ENCODE measurements around the gene JMJD8. TPM values are rescaled to one million over a fixed set of nuclear protein-coding genes. Genes with fewer than 3 reads are reported as not detected.
A peak's percentile ranks its signal among the peaks of the same experiment; 100 is the strongest.

JMJD8 gene, protein sequence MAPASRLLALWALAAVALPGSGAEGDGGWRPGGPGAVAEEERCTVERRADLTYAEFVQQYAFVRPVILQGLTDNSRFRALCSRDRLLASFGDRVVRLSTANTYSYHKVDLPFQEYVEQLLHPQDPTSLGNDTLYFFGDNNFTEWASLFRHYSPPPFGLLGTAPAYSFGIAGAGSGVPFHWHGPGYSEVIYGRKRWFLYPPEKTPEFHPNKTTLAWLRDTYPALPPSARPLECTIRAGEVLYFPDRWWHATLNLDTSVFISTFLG
- total RNA-seq = 20.2 and 22.4 TPM in 2 replicates

GRCh38 chr16:684071-684794 is at the start of gene JMJD8:
Gene JMJD8, minus strand, starts transcription at chr16:684334. Its CDS starts 15 bp downstream, at chr16:684319.
- DNase-seq (ENCODE audit: low read depth in 2 of 2) = peak; percentile 87 to 93

DNA sequence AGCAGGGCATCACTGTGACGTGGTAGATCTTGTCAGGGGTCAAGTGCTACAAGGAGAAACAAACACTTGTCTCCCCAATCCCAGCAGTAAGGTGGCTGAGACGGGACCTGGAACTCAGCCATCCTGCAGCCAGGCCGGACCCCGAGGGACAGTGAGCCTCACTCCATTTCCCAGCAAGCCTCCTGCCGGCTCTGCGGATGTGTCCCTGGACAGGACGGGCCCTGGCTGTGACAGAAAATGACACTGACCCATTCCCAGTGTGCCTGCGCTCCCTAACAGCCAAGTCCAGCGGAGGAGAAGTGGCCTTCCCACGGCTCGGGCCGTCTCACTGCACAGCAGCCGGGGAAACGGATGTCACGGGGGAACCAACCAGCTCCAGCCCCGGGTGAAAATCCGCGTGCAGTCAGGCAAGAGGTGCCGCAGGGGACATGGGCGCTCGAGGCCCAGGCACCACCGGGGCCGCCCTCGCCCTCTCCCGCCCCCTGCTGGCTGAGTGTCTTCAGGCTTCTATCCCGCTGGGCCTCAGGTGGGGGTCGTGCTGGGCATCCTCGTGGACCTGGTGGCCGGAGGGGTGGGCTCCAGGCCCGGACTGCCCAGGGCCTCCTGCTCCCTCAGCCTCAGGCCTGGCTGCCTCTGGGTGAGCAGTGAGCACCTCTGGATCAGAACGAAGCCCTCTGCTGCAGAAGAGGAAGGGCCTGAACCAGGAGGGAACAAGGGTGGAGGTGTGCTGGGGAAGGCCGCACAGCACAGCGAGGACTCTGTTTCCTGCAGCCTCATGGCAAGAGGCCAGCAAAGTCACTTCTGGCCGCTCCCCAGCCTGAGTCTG is 49.5 kb upstream of the JMJD8 start:
- DNase-seq (ENCODE audit: low read depth in 2 of 2) = no peak

- no peak for DNase-seq (ENCODE audit: low read depth in 2 of 2)
These were observed 48.8 kb upstream of the JMJD8 start for GRCh38 chr16:732936-733335.

- no peak for DNase-seq (ENCODE audit: low read depth in 2 of 2)
These were observed 48.2 kb upstream of the JMJD8 start for GRCh38 chr16:732332-732731.

DNA sequence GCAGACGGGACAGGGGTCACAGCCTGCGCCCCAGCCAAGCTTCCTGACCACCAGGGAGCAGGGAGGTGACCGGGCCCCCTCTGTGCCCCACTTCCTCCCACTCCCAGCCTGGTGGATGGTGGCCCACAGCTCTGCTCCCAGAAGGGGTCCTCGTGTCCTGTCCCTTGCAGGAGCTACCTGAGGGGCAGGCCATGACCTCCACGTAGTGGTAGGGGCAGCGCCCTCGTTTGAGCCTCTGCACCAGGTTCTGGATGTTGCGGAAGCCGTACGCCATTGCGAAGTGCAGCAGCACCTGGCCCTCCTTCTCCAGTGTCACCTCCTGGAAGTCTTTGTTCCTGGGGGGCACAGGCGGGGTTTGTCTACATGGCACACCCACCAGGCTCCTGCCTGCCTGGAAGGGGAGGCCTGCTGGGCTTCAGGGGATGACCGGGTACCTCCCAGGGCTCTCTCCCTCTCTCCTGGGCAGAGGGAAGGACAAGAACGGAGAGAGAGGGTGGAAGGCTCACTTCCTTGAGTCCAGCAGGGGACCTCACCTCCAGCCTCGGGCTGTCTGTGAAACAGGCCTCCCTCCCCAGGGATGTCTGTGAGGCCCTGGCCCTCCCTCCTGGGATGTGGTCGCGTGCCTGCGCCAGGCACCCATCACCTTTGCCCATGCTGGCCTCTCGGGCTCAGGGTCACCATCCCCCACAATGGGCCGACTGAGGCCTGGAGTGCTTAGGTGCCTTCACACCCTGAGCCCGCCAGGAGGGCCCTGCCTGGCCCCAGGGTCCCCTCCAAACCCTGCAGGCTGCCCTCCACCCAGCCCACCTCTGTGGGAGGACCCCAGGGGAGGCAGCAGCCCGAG is 46.8 kb upstream of the JMJD8 start:
- no peak for DNase-seq (ENCODE audit: low read depth in 2 of 2)

- no peak for DNase-seq (ENCODE audit: low read depth in 2 of 2)
These were observed 45.9 kb upstream of the JMJD8 start for GRCh38 chr16:729768-730665.

DNA sequence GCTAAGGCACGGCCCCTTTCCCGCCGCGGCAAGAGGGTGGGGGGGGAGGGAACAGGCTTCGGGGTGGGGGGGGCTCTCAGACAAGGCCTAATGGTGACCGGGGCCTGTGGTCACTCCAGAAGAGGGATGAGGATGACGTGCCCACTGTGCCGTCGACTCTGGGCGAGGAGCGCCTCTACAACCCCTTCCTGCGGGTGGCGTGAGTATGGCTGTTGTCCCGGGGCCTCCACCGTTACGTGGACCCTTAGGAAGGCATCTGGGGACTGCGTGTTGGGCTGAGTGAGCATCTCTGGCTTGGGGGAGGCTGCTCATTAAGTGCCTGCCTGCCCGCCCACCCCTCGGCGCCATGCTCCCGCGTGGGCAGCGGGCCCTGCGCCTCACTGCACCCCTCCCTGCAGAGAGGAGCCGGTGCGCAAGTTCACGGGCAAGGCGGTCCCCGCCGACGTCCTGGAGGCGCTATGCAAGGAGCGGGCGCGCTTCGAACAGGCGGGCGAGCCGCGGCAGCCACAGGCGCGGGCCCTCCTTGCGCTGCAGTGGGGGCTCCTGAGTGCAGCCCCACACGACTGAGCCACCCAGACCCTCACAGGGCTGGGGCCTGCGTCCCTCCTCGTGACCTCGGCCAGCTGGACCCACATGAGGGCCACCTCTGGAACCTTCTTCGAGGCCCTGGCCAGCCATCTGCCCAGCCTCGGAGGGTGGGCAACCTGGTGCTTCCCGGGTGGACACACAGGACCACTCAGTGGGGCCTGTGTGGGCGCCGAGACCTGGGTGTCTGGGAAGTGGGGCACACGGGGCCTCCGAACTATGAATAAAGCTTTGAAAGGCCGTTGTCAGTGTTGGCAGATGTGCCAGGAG is 45.0 kb upstream of the JMJD8 start:
- DNase-seq (ENCODE audit: low read depth in 2 of 2) = no peak

- peak; percentile 65 to 76 for DNase-seq (ENCODE audit: low read depth in 2 of 2)
These were observed 44.2 kb upstream of the JMJD8 start for GRCh38 chr16:728131-728889.

- no peak for DNase-seq (ENCODE audit: low read depth in 2 of 2)
These were observed 43.3 kb upstream of the JMJD8 start for GRCh38 chr16:727291-727977.

- peak; percentile 30 to 56 for DNase-seq (ENCODE audit: low read depth in 2 of 2)
These were observed 42.5 kb upstream of the JMJD8 start, which contains the start of the genes CCDC78 and HAGHL for GRCh38 chr16:726438-727290. Gene CCDC78, minus strand, starts transcription at chr16:726443. Its CDS starts 76 bp downstream, at chr16:726367. Gene HAGHL, plus strand, starts transcription at chr16:727106. Its CDS starts 404 bp downstream, at chr16:727510.

DNA sequence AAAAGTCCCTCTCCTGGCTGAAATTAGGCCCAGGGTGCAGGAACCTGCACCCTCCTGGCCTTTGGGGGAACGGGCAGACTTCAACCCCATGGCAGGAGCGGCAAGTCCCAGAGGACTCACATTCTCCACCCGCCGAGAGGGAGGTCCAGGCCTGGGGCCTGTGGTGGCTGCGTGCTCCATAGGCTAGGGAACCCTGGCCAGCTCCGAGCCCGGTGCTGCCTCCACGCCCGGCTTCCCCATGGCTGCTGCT is 42.0 kb upstream of the JMJD8 start:
- DNase-seq (ENCODE audit: low read depth in 2 of 2) = no peak

DNA sequence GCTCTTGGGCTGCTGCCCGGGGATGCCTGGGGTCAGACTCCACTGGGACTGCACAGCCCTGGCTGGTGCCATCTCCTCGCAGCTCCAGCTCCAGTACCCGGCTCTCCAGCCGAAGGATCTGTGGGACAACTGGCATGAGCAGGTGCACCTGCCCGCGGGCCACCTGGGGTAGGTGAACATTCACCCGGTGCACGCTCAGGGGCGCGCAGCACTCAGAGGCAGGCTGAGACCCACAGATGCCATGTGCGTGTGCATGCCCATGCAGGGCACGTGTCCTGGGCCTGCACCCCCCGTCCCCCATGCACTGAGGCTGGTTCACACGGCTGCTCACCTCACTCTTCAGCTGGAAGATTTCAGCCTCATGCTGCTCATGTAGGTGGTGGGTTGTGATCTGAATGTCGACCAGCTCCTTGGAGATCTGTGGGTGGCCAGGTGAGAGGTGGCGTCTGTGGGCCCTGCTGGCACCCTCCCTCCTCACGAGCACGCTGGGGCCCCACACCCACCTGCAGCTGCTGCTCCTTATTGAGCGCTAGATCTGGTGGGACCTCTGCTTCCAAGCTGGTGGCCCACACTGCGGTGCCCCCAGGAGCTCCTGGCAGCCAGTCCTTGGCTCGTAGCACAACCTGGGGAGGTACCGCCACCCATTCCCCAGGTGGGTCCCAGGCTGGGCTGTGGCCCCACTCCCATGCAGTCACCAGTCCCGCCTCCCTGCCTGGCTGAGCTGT is 41.5 kb upstream of the JMJD8 start:
- DNase-seq (ENCODE audit: low read depth in 2 of 2) = no peak

- DNase-seq (ENCODE audit: low read depth in 2 of 2) = no peak
These were observed 40.9 kb upstream of the JMJD8 start for GRCh38 chr16:725041-725376.

DNA sequence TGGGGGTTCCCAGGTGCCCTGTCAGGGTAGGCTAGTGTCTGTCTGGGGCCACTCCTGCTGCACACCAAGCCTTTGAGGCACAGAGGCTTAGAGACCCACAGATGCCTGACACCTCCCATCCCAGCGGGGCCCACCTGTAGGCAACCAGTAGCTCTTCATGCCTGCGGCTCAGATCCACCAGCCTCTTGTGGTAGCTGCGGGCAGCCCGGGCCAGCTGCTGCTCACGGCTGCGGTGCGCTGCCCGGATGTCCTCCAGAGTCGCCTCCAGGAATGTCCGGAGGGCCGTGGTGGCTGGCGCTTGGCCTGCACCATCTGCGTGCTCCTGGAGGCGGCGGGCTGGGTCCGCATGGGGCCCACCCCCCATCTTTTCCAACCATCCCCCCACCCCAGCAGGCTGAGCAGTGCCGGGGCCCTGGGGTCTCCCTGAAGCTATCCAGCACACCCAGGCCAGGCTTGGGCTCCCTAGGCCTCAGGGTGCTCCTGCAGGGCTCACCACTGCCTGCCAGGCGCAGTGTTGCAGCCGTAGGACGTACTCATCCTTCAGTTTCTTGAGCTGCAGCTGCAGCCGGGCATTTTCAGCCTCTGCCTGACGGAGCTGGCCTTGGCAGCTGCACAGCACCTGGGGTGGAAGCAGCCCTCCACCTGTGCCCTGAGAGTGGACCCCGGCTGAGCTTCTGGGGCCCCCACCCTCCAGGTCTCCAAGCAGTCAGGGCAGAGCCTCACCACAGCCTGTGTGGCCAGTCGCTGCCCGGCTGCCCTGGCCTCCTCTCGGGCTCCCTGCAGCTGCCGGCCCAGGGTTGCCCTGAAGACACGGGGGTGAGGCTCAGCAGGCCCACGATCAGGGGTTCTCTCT is 40.3 kb upstream of the JMJD8 start:
- no peak for DNase-seq (ENCODE audit: low read depth in 2 of 2)

DNA sequence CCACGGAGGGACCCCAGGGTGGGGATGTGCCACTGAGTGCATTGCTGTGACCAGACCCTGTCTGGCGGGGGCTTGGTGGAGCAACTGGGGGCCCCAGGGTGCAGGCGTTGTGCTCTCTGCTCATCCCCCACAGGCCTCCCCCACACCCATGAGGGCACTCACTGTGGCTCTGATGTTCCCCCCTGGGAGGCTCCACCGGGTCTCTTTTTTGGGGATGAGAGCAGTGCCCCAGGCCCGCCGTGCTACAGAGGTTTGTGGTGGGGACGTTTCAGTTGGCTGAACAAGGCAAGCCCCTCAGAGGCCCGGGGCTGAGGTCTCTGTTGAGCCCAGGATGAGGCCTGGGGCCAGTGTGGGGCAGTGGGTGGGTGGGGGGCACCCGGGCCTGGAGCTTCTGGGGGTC is 39.6 kb upstream of the JMJD8 start:
- DNase-seq (ENCODE audit: low read depth in 2 of 2) = no peak

Data from lung microvascular endothelial cell (primary cell).